Stimulated activated CD8-positive, alpha-beta memory T cell treated with anti-CD3 and anti-CD28 coated beads, Interleukin-7, amount 100 ng/mL, for 48 hours (primary cell): ENCODE data around the gene ACAA2.

ENCODE experiments used
- DNase-seq, 2 donors: peaks; one replicate each; pipeline ENCODE4 v3.0.0-alpha.2; 2020; ENCODE audit warnings: low read depth in 1 of 2; ENCODE audit errors: extremely low read depth in 1 of 2

The ACAA2 gene

DNA sequence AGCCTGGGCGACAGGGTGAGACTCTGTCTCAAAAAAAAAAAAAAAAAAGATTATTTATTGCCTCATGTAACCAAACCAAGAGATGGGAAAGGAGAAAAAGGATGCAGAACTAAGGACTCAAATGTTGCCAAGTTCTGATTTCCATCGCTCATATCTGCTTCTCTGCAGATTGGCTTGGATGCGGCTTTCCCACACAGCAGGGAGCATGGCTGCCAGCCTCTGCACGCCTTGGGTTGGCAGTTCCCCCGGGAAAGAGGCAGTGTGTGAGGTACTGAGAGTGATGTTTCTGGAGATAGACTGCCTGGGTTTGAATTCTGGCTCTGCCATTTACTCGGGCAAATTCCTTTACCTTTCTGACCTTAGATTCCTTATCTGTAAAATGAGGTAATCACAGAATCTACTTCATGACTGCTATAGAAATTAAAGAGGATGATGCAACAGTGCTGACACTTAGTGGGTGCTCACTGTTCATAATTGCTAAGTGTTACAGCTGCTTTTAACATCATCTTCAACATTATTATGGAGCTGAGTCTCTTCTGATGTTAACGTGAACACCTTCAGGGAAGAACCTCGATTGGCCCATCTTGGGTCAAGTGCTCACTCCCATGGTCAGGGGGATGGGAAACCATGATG lies 68.8 kb downstream of the ACAA2 start:
- DNase-seq: no peak

DNA sequence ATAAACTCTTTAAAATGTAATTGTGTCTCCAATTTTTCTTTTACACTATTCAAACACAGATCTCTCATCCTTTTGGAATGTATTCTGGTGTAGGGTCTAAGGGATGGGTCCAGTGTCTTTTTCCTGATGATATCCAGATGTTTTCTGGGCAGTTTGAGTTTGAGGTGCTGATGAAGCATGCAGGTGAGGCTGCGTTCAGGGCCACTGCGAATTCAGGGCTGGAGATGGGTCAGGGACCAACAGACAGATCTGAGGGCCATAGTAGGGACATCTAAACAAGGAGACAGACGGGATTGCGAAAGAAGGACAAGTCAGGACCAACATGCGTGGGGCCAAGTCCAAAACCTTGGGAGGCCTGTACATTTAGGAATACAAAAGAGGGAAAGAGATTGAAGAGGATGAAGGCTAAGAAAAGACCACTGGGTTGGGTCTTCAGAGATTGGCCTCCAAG lies 70.2 kb downstream of the ACAA2 start:
- DNase-seq: no peak

DNA sequence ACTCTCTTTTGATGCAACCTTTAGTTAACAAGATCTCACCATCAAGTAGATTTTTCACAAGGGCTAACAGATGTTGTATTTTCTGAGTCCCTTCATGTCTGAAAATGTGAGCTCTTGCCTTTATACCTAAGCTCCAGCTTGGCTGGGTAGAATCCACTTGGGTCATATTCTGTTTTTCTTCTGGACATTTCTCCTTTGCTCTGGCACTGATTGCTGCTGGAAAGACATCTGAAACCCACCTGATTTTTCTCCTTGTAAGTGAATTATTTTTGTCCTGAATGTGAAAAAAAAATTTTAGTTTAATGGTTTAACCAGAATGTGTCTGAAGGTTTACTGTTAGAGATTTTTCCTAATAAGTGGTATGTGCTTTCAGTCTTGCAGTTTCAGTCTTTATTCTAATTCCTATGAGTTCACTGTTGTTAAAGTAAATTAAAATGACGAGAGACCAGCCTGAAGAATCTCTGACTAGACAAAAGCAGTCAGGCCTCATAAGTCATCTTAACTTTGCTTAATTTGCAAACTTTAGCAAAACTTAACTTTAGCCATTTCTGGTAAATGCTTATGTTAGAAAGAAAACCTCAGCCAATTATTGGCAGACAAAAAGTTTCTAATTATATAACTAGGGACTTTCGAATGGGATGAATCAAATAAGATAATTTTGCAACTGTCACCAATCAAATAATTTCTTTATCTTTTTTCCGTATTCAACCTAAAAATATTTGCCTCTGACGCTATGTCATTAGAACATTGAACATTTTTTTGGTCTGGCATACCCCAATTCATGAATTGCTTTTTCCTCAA lies 70.8 kb downstream of the ACAA2 start:
- no peak for DNase-seq

DNA sequence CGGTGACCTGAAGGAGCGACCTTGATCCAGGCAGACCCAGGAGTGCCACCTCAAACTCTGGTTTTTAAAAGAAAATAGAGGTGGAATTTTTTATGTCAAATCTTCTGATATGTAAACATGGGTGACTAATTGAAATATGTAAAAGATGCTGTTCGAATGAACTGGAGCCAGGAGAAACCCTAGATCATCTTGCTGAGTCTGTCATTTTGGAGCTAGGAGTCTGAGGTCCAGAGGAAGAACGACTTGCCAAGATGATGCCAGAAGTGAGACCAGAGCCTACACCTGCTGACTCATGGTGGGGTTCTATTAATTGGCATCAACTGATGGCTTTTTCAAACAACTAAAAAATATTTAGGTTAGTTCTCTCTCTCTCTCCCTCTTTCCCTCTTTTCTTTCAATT lies 74.1 kb downstream of the ACAA2 start:
- DNase-seq: no peak

DNA sequence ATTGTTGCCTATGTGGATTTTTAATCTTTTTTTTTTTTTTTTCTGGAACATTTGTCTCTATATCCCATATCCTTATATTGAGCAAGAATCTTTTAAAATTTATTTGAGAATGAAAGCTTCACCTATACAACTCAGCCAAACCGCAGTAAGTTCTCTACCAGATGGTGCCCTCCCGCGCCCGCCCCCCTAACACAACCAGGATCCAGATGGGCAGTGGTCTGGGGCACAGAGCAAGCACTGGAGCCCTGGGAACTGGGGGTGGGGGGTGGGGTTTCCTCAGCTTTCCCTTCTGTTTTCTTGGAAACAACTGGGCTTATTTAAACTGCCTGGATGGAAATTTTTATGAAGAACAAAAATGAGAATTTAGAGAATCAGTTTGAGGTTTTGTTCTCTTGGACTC lies 74.6 kb downstream of the ACAA2 start:
- no peak for DNase-seq

DNA sequence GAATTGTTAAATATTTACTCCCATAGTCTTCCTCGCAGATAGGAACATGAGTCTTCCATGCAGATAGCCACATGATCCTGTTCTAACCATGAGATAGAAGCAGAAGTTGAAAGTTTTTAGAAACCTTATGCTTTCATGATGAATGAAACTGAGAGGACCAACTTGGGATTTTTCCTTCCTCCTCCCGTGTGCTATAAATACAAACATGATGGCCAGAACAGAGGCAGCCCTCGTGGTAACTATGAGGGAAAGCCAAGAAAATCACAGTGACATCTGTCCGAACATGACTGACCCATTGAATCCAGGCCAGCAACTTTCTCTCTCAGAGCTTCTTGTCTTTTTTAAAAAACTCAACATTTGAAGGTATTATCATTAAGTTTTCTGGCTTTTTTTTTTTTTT lies 78.5 kb downstream of the ACAA2 start:
- DNase-seq: no peak

DNA sequence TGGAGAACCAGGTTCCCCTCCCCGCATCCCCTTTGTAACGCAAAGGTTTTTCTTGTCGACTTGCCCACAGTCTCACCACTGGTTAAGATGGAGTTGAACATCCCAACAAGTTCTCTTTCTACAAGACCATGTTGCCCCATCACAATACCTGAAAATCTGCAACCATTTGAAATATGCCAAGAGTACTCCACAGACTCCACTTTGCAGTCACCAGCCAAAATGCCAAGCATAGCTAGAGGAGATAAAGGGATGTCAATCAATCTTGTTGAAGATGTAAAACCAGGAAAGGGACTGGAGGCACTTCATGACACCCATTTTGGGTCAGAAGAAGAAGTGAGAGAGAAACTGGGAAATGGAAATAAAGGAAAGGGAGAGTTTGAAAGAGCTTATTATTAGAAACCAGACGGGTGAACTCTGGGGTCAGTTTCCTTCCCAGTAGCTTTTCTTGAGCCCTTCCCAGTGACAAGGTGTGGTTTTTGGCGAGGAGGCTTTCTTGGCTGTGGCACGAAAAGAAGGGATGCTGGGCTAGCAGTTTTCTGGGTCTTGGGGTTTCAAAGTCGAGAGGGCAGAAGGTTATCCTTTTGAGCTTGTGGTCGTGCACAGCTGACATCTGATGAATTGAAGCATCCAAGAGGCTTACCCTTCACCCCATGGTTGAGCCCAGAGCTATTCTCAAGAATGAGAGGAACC lies 79.3 kb downstream of the ACAA2 start:
- no peak for DNase-seq

DNA sequence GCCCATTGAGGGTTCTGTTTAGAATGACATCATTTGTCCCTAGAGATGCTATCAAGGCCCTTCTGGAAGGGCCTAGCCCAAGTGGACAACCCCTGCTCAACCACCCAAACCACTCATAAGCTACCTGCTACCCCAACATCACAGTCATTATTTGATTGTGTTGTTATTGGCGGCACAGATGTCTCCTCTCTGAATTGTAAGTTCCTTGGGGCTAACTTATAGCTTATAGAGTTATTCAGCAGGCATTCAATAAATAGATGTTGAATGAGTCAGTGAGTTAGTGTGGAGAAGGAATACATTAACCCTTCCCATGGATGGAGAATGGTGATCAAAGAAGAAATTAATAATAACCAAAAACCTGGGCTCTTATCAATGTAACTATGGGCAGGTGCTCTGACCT lies 80.0 kb downstream of the ACAA2 start:
- no peak for DNase-seq
